Stimulated activated CD8-positive, alpha-beta memory T cell treated with anti-CD3 and anti-CD28 coated beads, Interleukin-15, amount 100 ng/mL, for 24 hours (primary cell): ENCODE results near the gene XKR8.

Source experiments
- DNase-seq: peaks from one replicate; pipeline ENCODE4 v3.0.0-alpha.2; 2020; ENCODE audit warnings: low read depth

The XKR8 gene

GRCh38 chr1:27955076-27955475 is 4.7 kb upstream of the XKR8 start:
- DNase-seq, result no peak

GRCh38 chr1:27956761-27957160 is 3.0 kb upstream of the XKR8 start:
- no peak for DNase-seq

DNA sequence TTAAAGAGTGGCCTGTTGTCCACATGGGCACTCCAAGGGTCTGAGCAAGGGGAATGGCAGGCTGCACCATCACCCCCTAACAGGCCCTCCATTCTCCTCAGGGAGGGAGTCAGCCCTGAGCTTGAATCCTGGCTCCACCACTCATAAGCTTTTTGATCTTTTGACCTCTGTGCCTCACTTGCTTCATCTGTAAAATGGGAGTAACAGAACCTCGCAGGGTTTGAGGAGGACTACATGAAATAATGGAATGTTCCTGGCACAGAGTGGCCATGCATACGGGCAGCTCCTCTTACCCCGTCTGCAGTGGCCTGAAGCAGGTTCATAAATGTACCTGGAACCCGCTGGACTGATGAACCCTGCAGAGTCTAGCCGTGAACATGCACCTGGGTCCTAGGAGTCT is 2.1 kb upstream of the XKR8 start:
- DNase-seq, result no peak

- no peak for DNase-seq
Measured at GRCh38 chr1:27958513-27958912, 1.3 kb upstream of the XKR8 start.

GRCh38 chr1:27960762-27961645 is 1.2 kb downstream of the XKR8 start:
- no peak for DNase-seq

- DNase-seq, result no peak
Measured at GRCh38 chr1:27961646-27962221, 2.0 kb downstream of the XKR8 start.

GRCh38 chr1:27963393-27963792 is 3.6 kb downstream of the XKR8 start:
- DNase-seq, result no peak

- no peak for DNase-seq
Measured at GRCh38 chr1:27966402-27967105, 6.8 kb downstream of the XKR8 start.

GRCh38 chr1:27967106-27967883 is 7.5 kb downstream of the XKR8 start:
- DNase-seq, result no peak

GRCh38 chr1:27967884-27968466 is 8.2 kb downstream of the XKR8 start:
- DNase-seq, result no peak

- no peak for DNase-seq
Measured at GRCh38 chr1:27968692-27969091, 8.9 kb downstream of the XKR8 start.

DNA sequence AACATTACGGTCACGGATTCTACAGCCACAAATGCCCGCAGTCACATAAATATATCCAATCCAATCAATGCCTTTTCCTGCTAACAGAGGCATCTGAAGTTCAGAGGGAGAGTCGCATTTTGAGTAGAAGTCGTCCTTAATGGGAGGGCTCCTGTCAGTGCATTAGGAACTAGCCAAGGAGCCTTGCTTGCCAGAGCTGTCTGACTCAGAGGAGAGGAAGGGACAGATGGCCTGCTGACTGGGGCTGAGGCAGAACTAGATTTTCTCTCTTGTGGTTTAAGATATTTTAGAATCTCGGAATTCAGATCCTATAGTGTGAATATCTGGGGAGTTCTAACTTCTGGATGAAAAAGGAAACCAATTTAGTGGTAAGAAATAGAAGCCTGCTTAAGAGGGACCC is 10.6 kb downstream of the XKR8 start:
- DNase-seq, result no peak

- no peak for DNase-seq
Measured at GRCh38 chr1:27971674-27972073, 11.9 kb downstream of the XKR8 start.

GRCh38 chr1:27972141-27972540 is 12.4 kb downstream of the XKR8 start:
- no peak for DNase-seq

DNA sequence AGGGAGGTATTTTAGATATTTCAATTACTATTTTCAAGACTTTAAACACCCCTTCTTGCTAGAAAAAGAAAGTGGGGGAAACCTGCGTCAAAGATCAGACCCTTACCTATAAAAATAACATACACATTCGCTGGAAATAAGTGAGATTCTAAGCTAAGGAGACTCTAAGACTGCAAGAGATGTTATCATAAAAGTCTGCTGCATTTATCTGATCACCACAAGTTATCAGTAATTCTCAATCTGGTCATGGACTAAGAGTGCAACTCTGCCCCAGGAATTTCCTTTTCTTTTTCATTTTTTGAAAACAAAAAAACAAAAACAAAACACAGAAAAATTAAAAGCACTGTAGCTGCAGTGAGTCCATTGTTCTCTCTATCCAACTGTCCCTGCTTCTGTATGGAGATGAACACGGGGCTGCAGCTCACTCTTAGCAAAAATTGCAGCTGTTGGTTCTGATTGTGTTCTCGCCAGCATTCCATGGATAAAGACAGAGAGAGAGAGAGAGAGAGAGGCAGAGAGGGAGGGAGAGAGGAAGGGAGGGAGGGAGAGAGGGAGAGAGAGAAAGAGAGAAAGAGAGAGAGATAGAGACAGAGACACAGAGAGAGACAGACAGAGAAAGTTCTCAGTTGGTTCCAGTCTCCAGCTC is 14.1 kb downstream of the XKR8 start:
- DNase-seq, result no peak

GRCh38 chr1:27974417-27974781 is 14.6 kb downstream of the XKR8 start:
- no peak for DNase-seq

- DNase-seq, result no peak
Measured at GRCh38 chr1:27979151-27979858, 19.5 kb downstream of the XKR8 start.

DNA sequence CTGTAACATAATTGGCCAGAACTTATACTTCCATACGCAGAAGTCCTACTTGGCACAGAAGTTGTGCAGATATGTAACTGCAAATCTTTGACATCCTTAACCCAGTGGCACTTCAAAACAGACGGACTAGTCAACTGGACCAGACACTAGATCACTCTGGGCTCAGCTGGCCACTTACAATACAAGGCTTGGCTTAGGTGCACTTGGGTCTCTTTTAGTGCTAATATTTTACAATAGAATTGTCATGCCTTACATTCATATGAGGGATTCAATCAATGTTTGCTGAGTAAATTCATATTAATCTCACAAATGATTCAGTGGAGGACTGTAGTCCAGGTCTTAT is 20.1 kb downstream of the XKR8 start:
- DNase-seq, result no peak

DNA sequence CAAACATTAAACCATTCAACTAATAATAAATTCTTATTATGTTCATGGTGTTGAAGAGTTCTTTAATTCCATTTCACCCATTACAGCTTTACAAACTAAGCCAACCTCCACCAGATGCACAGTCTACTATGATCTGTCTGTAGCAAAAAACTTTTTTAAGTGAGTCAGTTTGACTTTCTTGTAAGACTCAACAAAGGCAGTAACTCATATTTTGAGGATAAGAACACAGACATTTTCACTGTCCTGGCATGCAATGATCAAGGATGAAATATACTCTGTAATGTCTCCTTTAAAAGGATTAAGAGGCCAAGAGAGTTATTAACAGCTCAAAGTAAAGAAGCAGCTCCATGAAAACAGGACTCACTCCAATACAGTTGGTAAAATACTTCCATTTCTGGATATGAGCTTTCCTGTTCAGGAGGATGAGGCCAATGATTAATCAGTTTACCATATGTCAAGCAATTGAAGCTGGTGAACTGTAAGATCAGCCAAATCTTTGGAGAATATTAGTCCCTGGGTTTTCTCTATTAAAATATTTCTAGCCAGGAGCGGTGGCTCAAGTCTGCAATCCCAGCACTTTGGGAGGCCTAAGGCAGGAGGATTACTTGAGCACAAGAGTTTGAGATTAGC is 20.6 kb downstream of the XKR8 start:
- no peak for DNase-seq

DNA sequence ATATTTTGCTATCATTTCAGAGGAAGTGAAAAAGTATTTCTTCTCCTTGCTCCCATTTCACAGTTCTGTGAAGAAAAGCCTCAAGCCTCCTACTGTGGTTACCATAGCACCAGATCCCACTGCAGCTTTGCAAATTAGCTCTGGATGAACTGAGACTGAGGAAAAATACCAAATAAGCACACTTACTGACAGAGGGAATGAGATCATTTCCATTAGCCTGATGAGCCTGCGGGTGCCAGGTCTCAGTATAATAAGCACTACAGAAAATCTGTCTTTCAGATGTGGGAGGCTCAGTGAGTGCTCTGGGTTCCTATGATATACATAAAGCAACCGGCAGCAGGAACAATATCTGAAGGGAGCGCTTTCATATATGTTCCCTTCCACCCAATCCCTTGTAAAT is 21.4 kb downstream of the XKR8 start:
- DNase-seq, result no peak
